Nephron (organoid): Measurements from ENCODE around the gene MAGEA11.

Experiments
- H3K27ac Mint-ChIP-seq, 3 experiments: 2 replicates each; pipeline ENCODE4 v1.8.0; 2020; ENCODE audit warnings: mixed read lengths in 3 of 3, mild to moderate bottlenecking in 2 of 3, moderate library complexity in 1 of 3
- H3K27me3 Mint-ChIP-seq: 2 replicates; pipeline ENCODE4 v1.8.0; 2021; ENCODE audit warnings: low read depth, mild to moderate bottlenecking, moderate library complexity, mixed read lengths
- H3K36me3 Mint-ChIP-seq: 2 replicates; pipeline ENCODE4 v1.8.0; 2020; ENCODE audit warnings: low read depth, mixed read lengths
- H3K4me1 Mint-ChIP-seq: 2 replicates; pipeline ENCODE4 v1.8.0; 2020; ENCODE audit warnings: mixed read lengths
- H3K4me3 Mint-ChIP-seq, 3 experiments: 2 replicates each; pipeline ENCODE4 v1.8.0; 2020; ENCODE audit warnings: mild to moderate bottlenecking in 3 of 3, mixed read lengths in 3 of 3, moderate library complexity in 2 of 3
- H3K9me3 Mint-ChIP-seq: 2 replicates; pipeline ENCODE4 v1.8.0; 2020; ENCODE audit warnings: mixed read lengths
- TF ChIP-seq, protein P1 (sequence below), 3 experiments: fragments of 200-600 bp; sonication (generic); IDR thresholded peaks; one replicate each; pipeline ENCODE4 v1.5.0; 2021; ENCODE audit warnings: antibody characterized with exemption in 3 of 3; ENCODE audit not compliant: unreplicated experiment in 3 of 3

The MAGEA11 gene

DNA sequence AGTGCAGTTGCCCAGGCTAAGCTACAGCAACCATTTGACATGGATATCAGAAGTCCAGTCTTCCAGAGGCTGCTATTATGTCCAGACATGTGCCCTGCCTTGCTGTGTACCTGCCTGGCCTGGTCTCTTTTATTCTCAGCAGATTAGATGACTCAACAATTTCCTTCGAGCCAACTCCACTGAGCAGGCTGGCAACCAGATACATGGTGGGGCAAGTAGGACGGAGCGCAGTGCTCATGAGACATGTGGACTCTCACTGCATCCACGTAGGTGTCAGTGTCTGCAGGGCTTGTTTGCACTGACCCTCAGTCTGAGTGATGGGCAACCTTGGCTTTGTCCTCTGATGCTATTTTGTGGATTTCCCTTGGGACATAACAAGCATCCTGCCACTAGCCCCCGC, 7.2 kb upstream of the MAGEA11 start:
- Mint-ChIP-seq H3K27me3 (no peaks in the 10 kb centered on the region), H3K27ac (no peak overlapping the region), H3K4me1 (no peaks in the 10 kb centered on the region), H3K36me3 (no peaks in the 10 kb centered on the region), H3K4me3 (no peak overlapping the region), H3K9me3 (peaks cover 9% of the 10 kb centered on the region)
- TF ChIP-seq, protein P1, sequence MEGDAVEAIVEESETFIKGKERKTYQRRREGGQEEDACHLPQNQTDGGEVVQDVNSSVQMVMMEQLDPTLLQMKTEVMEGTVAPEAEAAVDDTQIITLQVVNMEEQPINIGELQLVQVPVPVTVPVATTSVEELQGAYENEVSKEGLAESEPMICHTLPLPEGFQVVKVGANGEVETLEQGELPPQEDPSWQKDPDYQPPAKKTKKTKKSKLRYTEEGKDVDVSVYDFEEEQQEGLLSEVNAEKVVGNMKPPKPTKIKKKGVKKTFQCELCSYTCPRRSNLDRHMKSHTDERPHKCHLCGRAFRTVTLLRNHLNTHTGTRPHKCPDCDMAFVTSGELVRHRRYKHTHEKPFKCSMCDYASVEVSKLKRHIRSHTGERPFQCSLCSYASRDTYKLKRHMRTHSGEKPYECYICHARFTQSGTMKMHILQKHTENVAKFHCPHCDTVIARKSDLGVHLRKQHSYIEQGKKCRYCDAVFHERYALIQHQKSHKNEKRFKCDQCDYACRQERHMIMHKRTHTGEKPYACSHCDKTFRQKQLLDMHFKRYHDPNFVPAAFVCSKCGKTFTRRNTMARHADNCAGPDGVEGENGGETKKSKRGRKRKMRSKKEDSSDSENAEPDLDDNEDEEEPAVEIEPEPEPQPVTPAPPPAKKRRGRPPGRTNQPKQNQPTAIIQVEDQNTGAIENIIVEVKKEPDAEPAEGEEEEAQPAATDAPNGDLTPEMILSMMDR (IDR thresholded peaks at IDR 0.05; ENCODE audit: unreplicated experiment in 3 of 3): no peak

DNA sequence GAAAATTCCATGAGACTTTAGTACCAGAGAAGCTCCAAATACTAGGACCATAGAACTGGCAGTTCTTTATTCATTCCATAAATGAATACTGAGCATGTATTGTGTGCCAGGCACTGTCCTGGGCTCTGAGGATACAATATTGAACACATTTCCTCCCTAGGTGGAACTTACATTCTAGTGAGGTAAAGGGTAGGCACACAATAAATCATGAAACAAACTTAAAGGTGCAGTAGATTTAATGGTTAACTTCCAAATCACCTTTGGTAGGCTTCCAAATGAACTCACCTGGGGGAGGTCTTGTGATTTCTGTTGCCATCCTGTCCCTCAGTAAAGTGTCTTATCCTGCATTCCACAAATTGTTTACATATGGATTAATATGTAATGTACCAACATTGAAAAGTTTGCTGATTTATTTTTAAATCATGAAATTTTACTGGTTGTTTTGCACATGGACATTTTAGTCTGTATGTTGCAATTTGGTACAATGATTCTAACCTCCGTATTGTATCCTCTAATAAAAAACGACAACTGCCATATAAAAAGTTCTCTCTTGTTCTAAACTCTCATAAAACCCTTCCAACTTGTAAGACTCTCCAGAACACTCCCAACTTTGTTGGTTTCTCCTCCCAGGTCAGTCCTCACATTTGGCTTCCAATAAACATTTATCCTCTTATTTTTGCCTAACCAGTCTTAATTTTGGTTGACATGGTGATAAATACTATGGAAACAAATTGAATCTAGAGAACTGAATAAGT, 4.5 kb upstream of the MAGEA11 start:
- Mint-ChIP-seq H3K36me3 (no peaks in the 10 kb centered on the region), H3K27me3 (no peaks in the 10 kb centered on the region), H3K27ac (no peak overlapping the region), H3K4me1 (no peaks in the 10 kb centered on the region), H3K4me3 (no peak overlapping the region), H3K9me3 (peaks cover 10% of the 10 kb centered on the region)
- TF ChIP-seq, protein P1 (IDR thresholded peaks at IDR 0.05; ENCODE audit: unreplicated experiment in 3 of 3): no peak

DNA sequence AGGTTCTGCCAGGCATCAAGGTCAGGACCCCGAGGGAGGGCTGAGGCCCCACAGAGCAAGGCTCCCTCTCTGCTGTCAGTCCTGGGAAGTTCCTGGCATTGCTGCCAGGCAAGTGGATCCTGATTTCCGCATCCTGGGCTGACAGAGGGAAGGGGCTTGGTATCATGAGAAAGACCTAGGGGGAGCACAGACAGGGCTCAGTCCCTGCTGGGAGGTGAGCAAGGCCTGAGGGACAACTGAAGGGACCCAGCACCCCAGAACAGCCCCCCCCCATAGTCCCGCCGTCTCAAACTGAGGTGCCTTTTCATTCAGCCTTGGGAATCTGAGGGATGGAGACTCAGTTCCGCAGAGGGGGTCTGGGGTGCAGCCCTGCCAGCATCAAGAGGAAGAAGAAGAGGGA, 971 bp downstream of the MAGEA11 start:
- H3K4me1 Mint-ChIP-seq: no peaks in the 10 kb centered on the region
- H3K27me3 Mint-ChIP-seq: no peaks in the 10 kb centered on the region
- H3K4me3 Mint-ChIP-seq: no peak overlapping the region

DNA sequence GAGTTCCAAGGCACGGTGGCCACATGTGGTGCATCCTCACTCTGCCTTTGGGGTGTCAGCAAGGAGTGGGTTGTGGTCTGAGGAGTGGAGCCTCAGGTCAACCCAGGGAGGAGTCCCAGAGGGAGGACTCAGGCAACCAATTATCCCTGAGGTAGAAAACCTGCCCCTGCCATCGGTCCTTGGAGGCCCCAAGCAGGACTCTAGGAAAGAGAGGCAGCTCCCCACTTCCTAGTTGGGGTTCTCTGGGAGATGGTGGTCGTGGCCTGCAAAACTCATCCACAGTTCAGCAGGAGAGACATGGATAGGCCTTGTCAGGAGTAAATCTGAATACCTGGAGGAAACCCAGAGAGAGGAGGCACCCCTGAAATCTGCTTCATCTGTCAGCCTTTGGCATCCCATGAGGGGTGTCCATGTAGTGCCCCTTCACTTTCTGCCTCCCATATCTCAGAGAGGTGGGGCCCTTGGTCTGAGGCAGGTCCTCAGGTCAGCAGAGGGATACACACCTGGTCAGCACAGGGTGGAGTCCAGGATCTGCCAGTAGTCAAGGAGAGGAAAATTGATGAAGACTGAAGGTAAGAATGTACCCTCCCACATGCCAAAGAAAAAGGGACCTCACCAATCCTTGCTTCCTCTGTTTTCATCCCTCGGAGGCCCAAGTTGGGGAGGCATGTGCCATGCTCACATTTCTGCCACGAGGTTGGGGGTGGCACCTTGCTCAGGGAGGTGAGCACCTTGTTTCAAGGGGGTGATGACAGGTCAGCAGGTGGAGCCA, 1.6 kb downstream of the MAGEA11 start:
- H3K36me3 Mint-ChIP-seq: no peaks in the 10 kb centered on the region
- TF ChIP-seq, protein P1 (IDR thresholded peaks at IDR 0.05; ENCODE audit: unreplicated experiment in 3 of 3): no peak
- no peak overlapping the region for H3K27ac Mint-ChIP-seq
- no peaks in the 10 kb centered on the region for H3K4me1 Mint-ChIP-seq
- peaks cover 12% of the 10 kb centered on the region for H3K9me3 Mint-ChIP-seq
- no peak overlapping the region for H3K4me3 Mint-ChIP-seq
- no peaks in the 10 kb centered on the region for H3K27me3 Mint-ChIP-seq

More for the DNA sequence above, 971 bp downstream of the MAGEA11 start:
- peaks cover 12% of the 10 kb centered on the region for H3K9me3 Mint-ChIP-seq
- TF ChIP-seq, protein P1 (IDR thresholded peaks at IDR 0.05; ENCODE audit: unreplicated experiment in 3 of 3): no peak
- H3K36me3 Mint-ChIP-seq: no peaks in the 10 kb centered on the region
- no peak overlapping the region for H3K27ac Mint-ChIP-seq

DNA sequence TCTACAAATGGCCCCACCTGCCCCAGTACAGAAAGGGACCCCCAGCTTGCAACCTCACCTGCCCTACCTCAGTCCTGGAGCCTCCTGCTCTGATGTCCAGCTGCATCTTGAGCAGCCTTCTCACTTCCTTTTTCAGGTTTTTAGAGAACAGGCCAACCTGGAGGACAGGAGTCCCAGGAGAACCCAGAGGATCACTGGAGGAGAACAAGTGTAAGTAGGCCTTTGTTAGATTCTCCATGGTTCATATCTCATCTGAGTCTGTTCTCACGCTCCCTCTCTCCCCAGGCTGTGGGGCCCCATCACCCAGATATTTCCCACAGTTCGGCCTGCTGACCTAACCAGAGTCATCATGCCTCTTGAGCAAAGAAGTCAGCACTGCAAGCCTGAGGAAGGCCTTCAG, 3.6 kb downstream of the MAGEA11 start:
- TF ChIP-seq, protein P1 (IDR thresholded peaks at IDR 0.05; ENCODE audit: unreplicated experiment in 3 of 3): no peak
- Mint-ChIP-seq H3K4me1 (no peaks in the 10 kb centered on the region), H3K9me3 (peaks cover 6% of the 10 kb centered on the region), H3K27ac (no peak overlapping the region), H3K4me3 (no peak overlapping the region), H3K27me3 (no peaks in the 10 kb centered on the region), H3K36me3 (no peaks in the 10 kb centered on the region)
